ENCODE measurements around the gene RAB1B. TPM values are rescaled to one million over a fixed set of nuclear protein-coding genes. Genes with fewer than 3 reads are reported as not detected.

The RAB1B gene
- total RNA-seq, 2 donors from 2014 or later, result 122 to 126 TPM

- peaks cover 33% of the 10 kb centered on the region for H3K36me3 Mint-ChIP-seq (ENCODE audit: low read depth)
- H3K4me3 Mint-ChIP-seq, result no peak overlapping the region
- peaks cover 13% of the 10 kb centered on the region for H3K4me1 Mint-ChIP-seq
Measured at GRCh38 chr11:66264914-66265313, 3.5 kb upstream of the RAB1B start.

GRCh38 chr11:66265531-66266377 is 2.7 kb upstream of the RAB1B start:
- Histone ChIP-seq H3K36me3 (ENCODE audit: control insufficient read depth, insufficient read depth, low read length) (peaks cover 42% of the 10 kb centered on the region), H3K27me3 (ENCODE audit: control insufficient read depth, insufficient read depth, low read length, poor library complexity, severe bottlenecking) (no peaks in the 10 kb centered on the region), H3K9me3 (ENCODE audit: control insufficient read depth, low read length) (no peaks in the 10 kb centered on the region), H3K4me1 (ENCODE audit: control insufficient read depth, insufficient read depth, low read length) (no peaks in the 10 kb centered on the region), H3K9ac (ENCODE audit: extremely low read depth, low read length, poor library complexity, severe bottlenecking) (no peak overlapping the region), H3K27ac (ENCODE audit: low read depth, low read length) (no peak overlapping the region), H3K4me3 (ENCODE audit: low read length) (no peak overlapping the region)
- Mint-ChIP-seq H3K27me3 (ENCODE audit: insufficient read depth) (no peaks in the 10 kb centered on the region), H3K4me1 (peaks cover 13% of the 10 kb centered on the region), H3K9me3 (no peaks in the 10 kb centered on the region), H3K4me3 (no peak overlapping the region), H3K36me3 (ENCODE audit: low read depth) (peaks cover 32% of the 10 kb centered on the region), H3K27ac (no peak overlapping the region)
- 95 to 97% methylated on average over 11 to 26 of the region's 26 CpGs for WGBS, 2 experiments (ENCODE audit: insufficient coverage in 1 of 2, insufficient read length in 1 of 2)
- no peak for DNase-seq
- no peak for TF ChIP-seq CTCF (conservative IDR thresholded peaks at IDR 0.05)

More at GRCh38 chr11:66264914-66265313, 3.5 kb upstream of the RAB1B start:
- no peaks in the 10 kb centered on the region for H3K9me3 ChIP-seq (ENCODE audit: control insufficient read depth, low read length)
- H3K9ac ChIP-seq (ENCODE audit: extremely low read depth, low read length, poor library complexity, severe bottlenecking), result no peak overlapping the region
- no peaks in the 10 kb centered on the region for H3K27me3 ChIP-seq (ENCODE audit: control insufficient read depth, insufficient read depth, low read length, poor library complexity, severe bottlenecking)
- peak; percentile 77 for TF ChIP-seq CTCF (conservative IDR thresholded peaks at IDR 0.05)
- H3K27me3 Mint-ChIP-seq (ENCODE audit: insufficient read depth), result no peaks in the 10 kb centered on the region
- peak overlapping the region; percentile 48 for H3K27ac Mint-ChIP-seq
- H3K4me1 ChIP-seq (ENCODE audit: control insufficient read depth, insufficient read depth, low read length), result no peaks in the 10 kb centered on the region
- peak; percentile 90 for DNase-seq
- H3K27ac ChIP-seq (ENCODE audit: low read depth, low read length), result no peak overlapping the region
- H3K36me3 ChIP-seq (ENCODE audit: control insufficient read depth, insufficient read depth, low read length), result peaks cover 43% of the 10 kb centered on the region
- no peaks in the 10 kb centered on the region for H3K9me3 Mint-ChIP-seq
- no peak overlapping the region for H3K4me3 ChIP-seq (ENCODE audit: low read length)
- WGBS, 2 experiments (ENCODE audit: insufficient coverage in 1 of 2, insufficient read length in 1 of 2), result 64 to 77% methylated on average over 4 to 11 of the region's 12 CpGs

- WGBS, 2 experiments (ENCODE audit: insufficient coverage in 1 of 2, insufficient read length in 1 of 2), result 91 to 93% methylated on average over 17 to 20 of the region's 20 CpGs
- no peaks in the 10 kb centered on the region for H3K9me3 Mint-ChIP-seq
- Histone ChIP-seq H3K9me3 (ENCODE audit: control insufficient read depth, low read length) (no peaks in the 10 kb centered on the region), H3K4me3 (ENCODE audit: low read length) (no peak overlapping the region), H3K9ac (ENCODE audit: extremely low read depth, low read length, poor library complexity, severe bottlenecking) (no peak overlapping the region), H3K4me1 (ENCODE audit: control insufficient read depth, insufficient read depth, low read length) (no peaks in the 10 kb centered on the region), H3K36me3 (ENCODE audit: control insufficient read depth, insufficient read depth, low read length) (peaks cover 46% of the 10 kb centered on the region), H3K27me3 (ENCODE audit: control insufficient read depth, insufficient read depth, low read length, poor library complexity, severe bottlenecking) (no peaks in the 10 kb centered on the region), H3K27ac (ENCODE audit: low read depth, low read length) (no peak overlapping the region)
- H3K27ac Mint-ChIP-seq, result peak overlapping the region; percentile 72
- H3K27me3 Mint-ChIP-seq (ENCODE audit: insufficient read depth), result no peaks in the 10 kb centered on the region
- TF ChIP-seq CTCF (conservative IDR thresholded peaks at IDR 0.05), result no peak
- peaks cover 13% of the 10 kb centered on the region for H3K4me1 Mint-ChIP-seq
- no peak for DNase-seq
- H3K36me3 Mint-ChIP-seq (ENCODE audit: low read depth), result peaks cover 32% of the 10 kb centered on the region
- H3K4me3 Mint-ChIP-seq, result peak overlapping the region; percentile 79
Measured at GRCh38 chr11:66266378-66267038, 1.9 kb upstream of the RAB1B start.
